ENCODE measurements around the gene NFIA. TPM values are rescaled to one million over a fixed set of nuclear protein-coding genes. Genes with fewer than 3 reads are reported as not detected.

The NFIA gene
- total RNA-seq, 1 experiment from 2014 or later = 20.9 TPM

DNA sequence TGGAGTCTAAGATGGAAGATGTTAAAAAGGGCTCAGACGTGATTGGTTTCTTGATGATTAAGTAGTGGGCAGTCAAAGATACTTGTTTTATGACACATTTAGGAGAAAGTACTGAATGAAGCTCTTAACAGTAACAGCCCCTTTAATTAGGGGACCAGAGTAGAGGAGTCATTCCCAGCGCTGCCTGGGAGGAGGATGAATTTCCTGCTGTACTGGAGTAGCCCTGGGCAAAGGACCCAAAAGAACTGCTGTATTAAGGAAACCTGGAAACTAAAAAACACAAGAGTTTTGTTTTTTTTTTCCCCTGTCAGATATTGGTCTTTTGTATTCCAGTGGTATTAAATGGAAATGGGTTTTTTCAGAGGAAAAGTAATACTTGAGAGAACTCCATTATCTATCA is 126.5 kb downstream of the NFIA start:
- intact Hi-C loops (cut with micrococcal nuclease; ENCODE audit: unreplicated experiment) (no loop called here), in situ Hi-C loops (cut with HindIII; ENCODE audit: low pct_unique_long_range_greater_than_20kb, low sequenced_read_pairs) (no loop called here)
- Histone ChIP-seq H3K27me3 (ENCODE audit: control insufficient read depth, insufficient read depth, low read length) (no peaks in the 10 kb centered on the region), H3K4me1 (ENCODE audit: control insufficient read depth, insufficient read depth, low read length) (no peaks in the 10 kb centered on the region), H3K4me3 (ENCODE audit: low read depth in 2 of 2, low read length in 2 of 2) (no peak overlapping the region), H3K36me3 (ENCODE audit: control insufficient read depth, insufficient read depth, low read length) (no peaks in the 10 kb centered on the region), H3K9me3 (ENCODE audit: control insufficient read depth, insufficient read depth, low read depth, low read length) (no peaks in the 10 kb centered on the region), H3K27ac (ENCODE audit: low read length) (no peak overlapping the region)
- ATAC-seq (no peak), DNase-seq (ENCODE audit: low read depth, low spot score) (no peak)
- BruUV-seq (replicated peaks) = no TSS peak
- TF ChIP-seq POLR2AphosphoS5 (IDR thresholded peaks at IDR 0.05; ENCODE audit: low read depth, low read length) (no peak), TCF7L2 (IDR thresholded peaks at IDR 0.05; ENCODE audit: low read depth, low read length) (no peak), SIN3A (IDR thresholded peaks at IDR 0.05; ENCODE audit: borderline replicate concordance, insufficient read depth, low read depth, low read length) (no peak), REST (IDR thresholded peaks at IDR 0.05; ENCODE audit: insufficient read depth in 1 of 2, low read depth in 2 of 2, low read length in 1 of 2) (no peak)
- TF ChIP-seq, protein P1, sequence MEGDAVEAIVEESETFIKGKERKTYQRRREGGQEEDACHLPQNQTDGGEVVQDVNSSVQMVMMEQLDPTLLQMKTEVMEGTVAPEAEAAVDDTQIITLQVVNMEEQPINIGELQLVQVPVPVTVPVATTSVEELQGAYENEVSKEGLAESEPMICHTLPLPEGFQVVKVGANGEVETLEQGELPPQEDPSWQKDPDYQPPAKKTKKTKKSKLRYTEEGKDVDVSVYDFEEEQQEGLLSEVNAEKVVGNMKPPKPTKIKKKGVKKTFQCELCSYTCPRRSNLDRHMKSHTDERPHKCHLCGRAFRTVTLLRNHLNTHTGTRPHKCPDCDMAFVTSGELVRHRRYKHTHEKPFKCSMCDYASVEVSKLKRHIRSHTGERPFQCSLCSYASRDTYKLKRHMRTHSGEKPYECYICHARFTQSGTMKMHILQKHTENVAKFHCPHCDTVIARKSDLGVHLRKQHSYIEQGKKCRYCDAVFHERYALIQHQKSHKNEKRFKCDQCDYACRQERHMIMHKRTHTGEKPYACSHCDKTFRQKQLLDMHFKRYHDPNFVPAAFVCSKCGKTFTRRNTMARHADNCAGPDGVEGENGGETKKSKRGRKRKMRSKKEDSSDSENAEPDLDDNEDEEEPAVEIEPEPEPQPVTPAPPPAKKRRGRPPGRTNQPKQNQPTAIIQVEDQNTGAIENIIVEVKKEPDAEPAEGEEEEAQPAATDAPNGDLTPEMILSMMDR (IDR thresholded peaks at IDR 0.05) = no peak
- CTCF ChIA-PET = interaction anchor here (1.3 kb wide), 1 partner anchor 31 kb away, joined by 19 read pairs; no protein-coding TSS in a partner anchor
- POLR2A ChIA-PET = no interaction called here

- TF ChIP-seq, protein P1 (IDR thresholded peaks at IDR 0.05) = peak; percentile 38
- no peak for TF ChIP-seq TCF7L2 (IDR thresholded peaks at IDR 0.05; ENCODE audit: low read depth, low read length)
- no peaks in the 10 kb centered on the region for H3K27me3 ChIP-seq (ENCODE audit: control insufficient read depth, insufficient read depth, low read length)
- H3K4me1 ChIP-seq (ENCODE audit: control insufficient read depth, insufficient read depth, low read length) = no peaks in the 10 kb centered on the region
- H3K4me3 ChIP-seq (ENCODE audit: low read depth in 2 of 2, low read length in 2 of 2) = no peak overlapping the region
- no peak for DNase-seq (ENCODE audit: low read depth, low spot score)
- no peak overlapping the region for H3K27ac ChIP-seq (ENCODE audit: low read length)
- ATAC-seq = no peak
- no TSS peak for BruUV-seq (replicated peaks)
- H3K36me3 ChIP-seq (ENCODE audit: control insufficient read depth, insufficient read depth, low read length) = no peaks in the 10 kb centered on the region
- CTCF ChIA-PET = interaction anchor here (0.6 kb wide), 1 partner anchor 128 kb away, joined by 5 read pairs; the partner anchor contains the start of gene NFIA
- H3K9me3 ChIP-seq (ENCODE audit: control insufficient read depth, insufficient read depth, low read depth, low read length) = no peaks in the 10 kb centered on the region
- intact Hi-C loops (cut with micrococcal nuclease; ENCODE audit: unreplicated experiment) (no loop called here), in situ Hi-C loops (cut with HindIII; ENCODE audit: low pct_unique_long_range_greater_than_20kb, low sequenced_read_pairs) (no loop called here)
- POLR2A ChIA-PET = no interaction called here
These were observed 128.2 kb downstream of the NFIA start for GRCh38 chr1:61210435-61211154.

All from Panc1 (cell line).